ENCODE measurements around the gene DLX2. TPM values are rescaled to one million over a fixed set of nuclear protein-coding genes. Genes with fewer than 3 reads are reported as not detected.
"Not testable (repeated sequence)": the region's sequence is repeated elsewhere in the genome, so short reads cannot be mapped to it uniquely, and the experiment has no call there.

The DLX2 gene
- total RNA-seq, 4 donors from 2014 or later: not detected

- Histone ChIP-seq H3K27me3 (no peaks in the 10 kb centered on the region), H3K9me3 (no peaks in the 10 kb centered on the region), H3K36me3 (no peaks in the 10 kb centered on the region), H3K4me1 (no peaks in the 10 kb centered on the region), H3K27ac (no peak overlapping the region), H3K4me3 (no peak overlapping the region)
- TF ChIP-seq, protein P1, sequence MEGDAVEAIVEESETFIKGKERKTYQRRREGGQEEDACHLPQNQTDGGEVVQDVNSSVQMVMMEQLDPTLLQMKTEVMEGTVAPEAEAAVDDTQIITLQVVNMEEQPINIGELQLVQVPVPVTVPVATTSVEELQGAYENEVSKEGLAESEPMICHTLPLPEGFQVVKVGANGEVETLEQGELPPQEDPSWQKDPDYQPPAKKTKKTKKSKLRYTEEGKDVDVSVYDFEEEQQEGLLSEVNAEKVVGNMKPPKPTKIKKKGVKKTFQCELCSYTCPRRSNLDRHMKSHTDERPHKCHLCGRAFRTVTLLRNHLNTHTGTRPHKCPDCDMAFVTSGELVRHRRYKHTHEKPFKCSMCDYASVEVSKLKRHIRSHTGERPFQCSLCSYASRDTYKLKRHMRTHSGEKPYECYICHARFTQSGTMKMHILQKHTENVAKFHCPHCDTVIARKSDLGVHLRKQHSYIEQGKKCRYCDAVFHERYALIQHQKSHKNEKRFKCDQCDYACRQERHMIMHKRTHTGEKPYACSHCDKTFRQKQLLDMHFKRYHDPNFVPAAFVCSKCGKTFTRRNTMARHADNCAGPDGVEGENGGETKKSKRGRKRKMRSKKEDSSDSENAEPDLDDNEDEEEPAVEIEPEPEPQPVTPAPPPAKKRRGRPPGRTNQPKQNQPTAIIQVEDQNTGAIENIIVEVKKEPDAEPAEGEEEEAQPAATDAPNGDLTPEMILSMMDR (IDR thresholded peaks at IDR 0.05): no peak
- no peak for TF ChIP-seq POLR2A (IDR thresholded peaks at IDR 0.05)
- no peak for DNase-seq
- intact Hi-C loops (cut with DNase I; ENCODE audit: low total_unique reads): no loop called here
Observed at GRCh38 chr2:172072706-172073105, 30.0 kb downstream of the DLX2 start.

DNA sequence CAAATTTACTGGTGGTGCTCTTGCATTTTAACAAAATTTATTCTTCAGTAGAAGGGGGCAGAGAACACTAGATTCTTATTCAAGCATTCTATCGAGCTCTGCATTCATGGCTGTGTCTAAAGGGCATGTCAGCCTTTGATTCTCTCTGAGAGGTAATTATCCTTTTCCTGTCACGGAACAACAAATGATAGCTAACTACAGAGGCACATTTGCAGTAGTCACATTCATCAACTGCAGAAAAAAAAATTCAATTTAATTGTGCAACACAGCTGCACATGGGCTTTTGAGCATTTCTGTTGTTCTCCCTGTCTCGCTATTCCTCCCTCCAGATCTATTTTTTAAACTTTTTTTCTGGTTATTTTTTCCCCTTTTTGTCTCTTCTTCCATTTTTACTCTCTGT lies 30.4 kb downstream of the DLX2 start:
- H3K4me3 ChIP-seq: no peak overlapping the region
- H3K27me3 ChIP-seq: no peaks in the 10 kb centered on the region
- H3K27ac ChIP-seq: no peak overlapping the region
- DNase-seq: no peak
- H3K36me3 ChIP-seq: no peaks in the 10 kb centered on the region
- intact Hi-C loops (cut with DNase I; ENCODE audit: low total_unique reads): no loop called here
- H3K4me1 ChIP-seq: no peaks in the 10 kb centered on the region
- TF ChIP-seq, protein P1 (IDR thresholded peaks at IDR 0.05): no peak
- no peak for TF ChIP-seq POLR2A (IDR thresholded peaks at IDR 0.05)
- no peaks in the 10 kb centered on the region for H3K9me3 ChIP-seq

DNA sequence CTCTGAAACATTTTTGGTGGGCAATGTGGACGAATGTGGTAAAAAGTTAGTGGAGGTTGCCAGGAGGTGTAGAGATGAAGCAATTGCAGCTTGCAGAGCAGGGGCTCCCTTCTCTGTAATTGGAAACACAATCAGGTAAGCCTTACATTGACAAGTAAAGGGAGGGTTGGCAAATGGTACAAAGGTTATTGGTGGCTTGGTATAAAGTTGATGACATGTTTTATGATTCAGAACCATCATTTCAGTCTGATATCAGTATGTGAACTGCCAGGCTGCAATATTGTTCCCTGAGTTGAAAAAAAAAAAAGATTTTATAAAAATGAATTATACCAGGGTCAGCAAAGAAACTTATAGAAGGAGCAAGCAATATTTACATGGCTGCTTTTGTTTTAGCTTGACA lies 31.8 kb downstream of the DLX2 start:
- no peak overlapping the region for H3K4me3 ChIP-seq
- TF ChIP-seq POLR2A (IDR thresholded peaks at IDR 0.05): no peak
- no peak for DNase-seq
- intact Hi-C loops (cut with DNase I; ENCODE audit: low total_unique reads): no loop called here
- H3K27me3 ChIP-seq: no peaks in the 10 kb centered on the region
- no peaks in the 10 kb centered on the region for H3K4me1 ChIP-seq
- no peak overlapping the region for H3K27ac ChIP-seq
- H3K9me3 ChIP-seq: no peaks in the 10 kb centered on the region
- no peaks in the 10 kb centered on the region for H3K36me3 ChIP-seq

GRCh38 chr2:172067905-172068304 lies 34.8 kb downstream of the DLX2 start:
- H3K4me1 ChIP-seq; H3K4me3 ChIP-seq; intact Hi-C loops (cut with DNase I; ENCODE audit: low total_unique reads); H3K27me3 ChIP-seq; H3K9me3 ChIP-seq; H3K36me3 ChIP-seq; DNase-seq; H3K27ac ChIP-seq: not testable (repeated sequence)

DNA sequence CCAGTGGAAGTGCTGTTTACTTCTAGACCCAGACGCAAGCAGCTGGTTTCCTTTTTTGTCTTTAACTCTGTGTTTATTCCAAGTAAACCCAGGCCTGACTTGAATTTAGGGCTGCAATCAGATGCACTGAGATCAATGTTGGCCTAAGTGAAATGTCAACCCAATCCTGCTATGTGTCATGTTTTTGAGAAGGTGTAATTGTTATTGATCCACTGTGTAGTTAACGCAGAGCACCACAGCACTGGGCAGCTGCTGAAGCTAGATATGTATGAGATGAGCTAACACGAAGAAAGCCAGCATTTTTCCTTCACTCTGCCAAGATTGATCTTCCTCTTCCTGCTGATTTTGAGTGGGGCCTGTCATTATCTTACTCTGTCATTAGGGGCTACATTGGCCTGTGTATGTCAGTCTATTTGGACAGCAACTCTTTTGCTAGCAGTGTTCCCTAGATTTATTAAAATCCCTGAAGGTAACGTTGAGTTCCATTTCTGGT lies 36.3 kb downstream of the DLX2 start:
- TF ChIP-seq POLR2A (IDR thresholded peaks at IDR 0.05): no peak
- TF ChIP-seq, protein P1 (IDR thresholded peaks at IDR 0.05): no peak
- intact Hi-C loops (cut with DNase I; ENCODE audit: low total_unique reads): no loop called here
- no peak for DNase-seq
- no peak overlapping the region for H3K27ac ChIP-seq
- H3K4me3 ChIP-seq: no peak overlapping the region
- no peaks in the 10 kb centered on the region for H3K4me1 ChIP-seq
- no peaks in the 10 kb centered on the region for H3K9me3 ChIP-seq
- H3K36me3 ChIP-seq: no peaks in the 10 kb centered on the region
- H3K27me3 ChIP-seq: no peaks in the 10 kb centered on the region

DNA sequence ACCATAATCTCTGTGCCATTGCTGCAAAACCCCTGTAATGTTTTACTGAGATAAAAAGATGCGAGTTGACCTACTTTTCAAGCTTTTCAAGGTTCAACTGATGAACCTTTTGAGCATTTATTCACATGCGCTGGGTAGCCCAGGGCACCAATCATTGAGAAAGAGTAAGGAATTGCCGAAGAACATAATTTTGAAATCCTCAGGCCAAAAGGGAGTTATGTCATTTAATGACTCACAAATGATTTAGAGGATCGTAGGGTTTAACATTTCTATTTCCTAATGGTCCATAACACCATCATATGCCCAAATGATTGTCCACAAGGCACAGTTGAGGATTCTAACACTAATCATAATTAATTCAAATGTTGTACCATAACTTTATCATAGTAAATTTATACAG lies 37.6 kb downstream of the DLX2 start:
- Histone ChIP-seq H3K9me3 (no peaks in the 10 kb centered on the region), H3K27ac (no peak overlapping the region), H3K27me3 (no peaks in the 10 kb centered on the region), H3K4me1 (no peaks in the 10 kb centered on the region), H3K36me3 (no peaks in the 10 kb centered on the region), H3K4me3 (no peak overlapping the region)
- DNase-seq: no peak
- TF ChIP-seq, protein P1 (IDR thresholded peaks at IDR 0.05): no peak
- TF ChIP-seq POLR2A (IDR thresholded peaks at IDR 0.05): no peak
- intact Hi-C loops (cut with DNase I; ENCODE audit: low total_unique reads): no loop called here
